HEK293 (cell line): ENCODE data around the gene NLE1.
"Not testable (repeated sequence)": the region's sequence is repeated elsewhere in the genome, so short reads cannot be mapped to it uniquely, and the experiment has no call there.

Source experiments
- CTCF ChIA-PET: fragments of 350-600 bp; formaldehyde crosslinking; extraction: SDS; loops from one replicate; lab custom pipeline; 2021; ENCODE audit warnings: antibody characterized with exemption; lab: Yijun Ruan, JAX
- POLR2A ChIA-PET: fragments of 300-600 bp; formaldehyde crosslinking; extraction: SDS; loops from one replicate; lab custom pipeline; 2020; ENCODE audit warnings: antibody characterized with exemption, inconsistent platforms; lab: Yijun Ruan, JAX
- H3K27ac ChIP-seq: fragments of 200-500 bp; sonication (Bioruptor generic); 2 replicates; pipeline ENCODE4 v1.5.1; 2014; ENCODE audit warnings: low read depth, low read length, control low read depth, inconsistent platforms; ENCODE audit errors: extremely low read depth
- H3K36me3 ChIP-seq, 2 experiments: fragments of 200-500 bp in 1 of 2; sonication (Bioruptor generic) in 1 of 2; 1 replicate in 1 of 2; 2 replicates in 1 of 2; pipeline ENCODE4 v1.5.1; 2014 to 2017; ENCODE audit warnings: inconsistent platforms in 2 of 2, low read length in 2 of 2; ENCODE audit not compliant: control insufficient read depth in 2 of 2, insufficient read depth in 1 of 2
- H3K4me1 ChIP-seq: fragments of 200-500 bp; sonication (Bioruptor generic); 2 replicates; pipeline ENCODE4 v1.5.1; 2014; ENCODE audit warnings: mild to moderate bottlenecking, low read length, inconsistent platforms; ENCODE audit not compliant: control insufficient read depth, insufficient read depth
- H3K4me3 ChIP-seq: 2 replicates; pipeline ENCODE4 v1.5.1; 2011; ENCODE audit warnings: low read depth, mild to moderate bottlenecking, control low read depth, low read length, moderate library complexity
- H3K9me3 ChIP-seq: fragments of 200-500 bp; sonication (Bioruptor generic); 2 replicates; pipeline ENCODE4 v1.5.1; 2014; ENCODE audit warnings: low read depth, low read length, inconsistent platforms; ENCODE audit not compliant: control insufficient read depth, insufficient read depth
- GFI1B ChIP-seq: fragments of 450-650 bp; formaldehyde crosslinking; IDR thresholded peaks from 2 replicates; pipeline ENCODE4 v1.5.1; 2016; ENCODE audit warnings: missing biosample characterization, missing genetic modification characterization
- KLF9 ChIP-seq: fragments of 450-650 bp; formaldehyde crosslinking; IDR thresholded peaks from 2 replicates; pipeline ENCODE4 v1.5.1; 2016; ENCODE audit warnings: missing biosample characterization, missing genetic modification characterization, low read depth
- OSR2 ChIP-seq: fragments of 450-650 bp; formaldehyde crosslinking; IDR thresholded peaks from 2 replicates; pipeline ENCODE4 v1.5.1; 2016; ENCODE audit warnings: missing biosample characterization, missing genetic modification characterization
- PRDM1 ChIP-seq: fragments of 450-650 bp; formaldehyde crosslinking; IDR thresholded peaks from 2 replicates; pipeline ENCODE4; 2016; ENCODE audit warnings: missing biosample characterization, missing genetic modification characterization
- YY2 ChIP-seq: fragments of 450-650 bp; formaldehyde crosslinking; IDR thresholded peaks from 2 replicates; pipeline ENCODE4 v1.5.1; 2016; ENCODE audit warnings: missing biosample characterization, missing genetic modification characterization
- ZBTB8A ChIP-seq: fragments of 450-650 bp; formaldehyde crosslinking; IDR thresholded peaks from 2 replicates; pipeline ENCODE4 v1.5.1; 2016; ENCODE audit warnings: missing biosample characterization, missing genetic modification characterization
- ZFP69B ChIP-seq: fragments of 450-650 bp; formaldehyde crosslinking; IDR thresholded peaks from 2 replicates; pipeline ENCODE4 v1.5.1; 2016; ENCODE audit warnings: missing biosample characterization, missing genetic modification characterization
- ZNF157 ChIP-seq: fragments of 450-650 bp; formaldehyde crosslinking; IDR thresholded peaks from 2 replicates; pipeline ENCODE4 v1.5.1; 2016; ENCODE audit warnings: missing biosample characterization, missing genetic modification characterization
- ZNF239 ChIP-seq: fragments of 450-650 bp; formaldehyde crosslinking; IDR thresholded peaks from 2 replicates; pipeline ENCODE4 v1.5.1; 2016; ENCODE audit warnings: missing biosample characterization, missing genetic modification characterization
- ZNF248 ChIP-seq: fragments of 450-650 bp; formaldehyde crosslinking; IDR thresholded peaks from 2 replicates; pipeline ENCODE4 v1.5.1; 2017; ENCODE audit warnings: missing biosample characterization, missing genetic modification characterization
- ZNF354C ChIP-seq: fragments of 450-650 bp; formaldehyde crosslinking; IDR thresholded peaks from 2 replicates; pipeline ENCODE4 v1.5.1; 2016; ENCODE audit warnings: missing biosample characterization, missing genetic modification characterization, low read depth, borderline replicate concordance
- ZNF37A ChIP-seq: fragments of 450-650 bp; IDR thresholded peaks from 2 replicates; pipeline ENCODE4 v1.5.1; 2018; ENCODE audit warnings: missing biosample characterization, missing genetic modification characterization
- ZNF48 ChIP-seq: fragments of 450-650 bp; formaldehyde crosslinking; IDR thresholded peaks from 2 replicates; pipeline ENCODE4 v1.5.1; 2016; ENCODE audit warnings: missing biosample characterization, missing genetic modification characterization
- ZNF510 ChIP-seq: fragments of 450-650 bp; formaldehyde crosslinking; IDR thresholded peaks from 2 replicates; pipeline ENCODE4 v1.5.1; 2018; ENCODE audit warnings: mild to moderate bottlenecking, missing genetic modification characterization, missing biosample characterization; ENCODE audit not compliant: insufficient replicate concordance
- ZNF585B ChIP-seq: fragments of 450-650 bp; formaldehyde crosslinking; IDR thresholded peaks from 2 replicates; pipeline ENCODE4 v1.5.1; 2016; ENCODE audit warnings: missing biosample characterization, missing genetic modification characterization
- ZNF670 ChIP-seq: fragments of 450-650 bp; formaldehyde crosslinking; IDR thresholded peaks from 2 replicates; pipeline ENCODE4 v1.5.1; 2016; ENCODE audit warnings: missing biosample characterization, missing genetic modification characterization, low read depth
- ZNF677 ChIP-seq: fragments of 450-650 bp; IDR thresholded peaks from 2 replicates; pipeline ENCODE4 v1.5.0; 2018; ENCODE audit warnings: missing biosample characterization, mild to moderate bottlenecking, missing genetic modification characterization, moderate library complexity
- ZNF768 ChIP-seq: fragments of 450-650 bp; formaldehyde crosslinking; IDR thresholded peaks from 2 replicates; pipeline ENCODE4 v1.5.1; 2018; ENCODE audit warnings: missing biosample characterization, mild to moderate bottlenecking, missing genetic modification characterization
- ZNF785 ChIP-seq: fragments of 450-650 bp; formaldehyde crosslinking; IDR thresholded peaks from 2 replicates; pipeline ENCODE4 v1.5.1; 2016; ENCODE audit warnings: missing biosample characterization, missing genetic modification characterization
- TF ChIP-seq, protein P1 (sequence below): fragments of 450-650 bp; formaldehyde crosslinking; IDR thresholded peaks from 2 replicates; pipeline ENCODE4 v1.5.1; 2016; ENCODE audit warnings: missing biosample characterization, missing genetic modification characterization, borderline replicate concordance

The NLE1 gene

DNA sequence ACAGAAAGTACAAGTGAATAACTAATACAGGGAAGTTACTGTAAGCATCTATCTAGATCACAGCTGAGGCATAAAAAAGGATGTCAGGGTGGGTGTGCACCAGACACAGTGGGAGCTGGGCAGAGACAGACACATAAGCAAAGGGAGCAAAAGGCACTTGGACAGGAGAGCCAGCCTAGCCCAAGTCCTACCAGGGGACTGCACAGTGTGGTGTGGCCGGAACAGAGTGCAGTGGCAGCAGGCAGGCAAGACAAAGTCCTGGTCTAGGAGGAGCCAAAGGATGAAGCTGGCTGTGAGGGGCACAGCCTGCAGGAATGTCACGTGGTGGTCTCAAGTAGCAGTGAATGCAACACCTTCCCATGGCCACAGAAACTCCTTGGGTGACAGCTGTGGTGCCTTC lies 44.3 kb downstream of the NLE1 start (continued):
- no peak for TF ChIP-seq ZNF157 (tag by site-specific recombination)
- TF ChIP-seq, all 188 proteins: peak for 0

DNA sequence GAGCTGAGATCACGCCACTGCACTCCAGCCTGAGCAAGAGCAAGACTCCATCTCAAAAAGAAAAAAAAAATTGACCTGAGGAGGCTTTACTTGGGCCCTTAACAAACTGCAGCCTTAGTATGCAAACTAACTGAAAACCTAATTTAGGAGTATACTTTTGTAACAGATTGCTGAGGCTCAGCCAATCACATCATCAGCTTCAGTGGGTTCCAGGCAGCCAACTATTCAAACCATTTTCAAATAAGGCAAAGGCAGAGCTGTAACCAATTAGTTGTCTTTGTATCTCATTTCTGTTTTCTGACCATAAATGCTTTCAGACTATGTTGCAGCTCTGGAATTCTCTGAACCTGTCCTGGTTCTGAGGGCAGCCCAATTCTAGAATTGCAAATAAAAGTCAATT lies 46.4 kb downstream of the NLE1 start:
- no peak for TF ChIP-seq ZFP69B
- no peak for TF ChIP-seq ZNF585B (tag by site-specific recombination)
- TF ChIP-seq ZNF785 (tag by site-specific recombination) = no peak
- Histone ChIP-seq H3K27ac (no peak overlapping the region), H3K4me1 (no peaks in the 10 kb centered on the region), H3K4me3 (no peak overlapping the region), H3K36me3 (peaks cover 9 to 26% of the 10 kb centered on the region in 2 experiments; a peak in 2 of 3 replicates), H3K9me3 (no peaks in the 10 kb centered on the region)
- CTCF ChIA-PET = interaction anchor here (0.6 to 0.7 kb wide), 2 partner anchors 16 to 46 kb away, joined by 3 to 4 read pairs; no protein-coding TSS in a partner anchor
- POLR2A ChIA-PET = no interaction called here

DNA sequence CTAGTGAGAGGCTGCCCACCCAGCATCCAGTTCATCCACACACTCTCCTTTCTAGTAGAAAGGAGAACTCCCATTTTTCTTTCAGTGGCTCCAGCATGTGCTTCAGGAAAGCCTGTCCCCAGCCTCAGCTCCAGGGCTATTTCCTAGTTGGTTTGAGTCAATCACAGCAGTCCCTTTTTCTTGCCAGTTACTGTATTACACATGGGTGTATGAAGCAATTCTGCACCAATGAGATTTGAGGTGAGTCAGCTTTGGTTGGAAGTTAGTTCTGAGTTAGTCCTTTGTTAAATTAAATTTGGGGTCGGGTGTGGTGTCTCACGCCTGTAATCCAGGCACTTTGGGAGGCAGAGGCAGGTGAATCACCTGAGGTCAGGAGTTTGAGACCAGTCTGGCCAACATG lies 47.2 kb downstream of the NLE1 start:
- H3K36me3 ChIP-seq = peaks cover 9 to 18% of the 10 kb centered on the region in 2 experiments; a peak in 2 of 3 replicates
- H3K4me1 ChIP-seq = no peaks in the 10 kb centered on the region
- H3K4me3 ChIP-seq = no peak overlapping the region
- no peak for TF ChIP-seq YY2 (tag by site-specific recombination)
- no peak for TF ChIP-seq ZNF585B (tag by site-specific recombination)
- TF ChIP-seq ZNF248 (tag by site-specific recombination) = no peak
- TF ChIP-seq GFI1B (tag by site-specific recombination) = no peak
- no peak for TF ChIP-seq OSR2
- no peak for TF ChIP-seq ZNF239 (tag by site-specific recombination)
- TF ChIP-seq PRDM1 (tag by site-specific recombination) = no peak
- no peaks in the 10 kb centered on the region for H3K9me3 ChIP-seq
- CTCF ChIA-PET = interaction anchor here (0.5 to 1.2 kb wide), 4 partner anchors 20 to 143 kb away, joined by 3 to 4 read pairs (median 3); no protein-coding TSS in a partner anchor
- H3K27ac ChIP-seq = no peak overlapping the region
- POLR2A ChIA-PET = no interaction called here

GRCh38 chr17:35090707-35091106 lies 51.4 kb downstream of the NLE1 start:
- not testable (repeated sequence) for H3K9me3 ChIP-seq, H3K4me3 ChIP-seq, H3K4me1 ChIP-seq, H3K27ac ChIP-seq, H3K36me3 ChIP-seq
- ChIA-PET CTCF (interaction anchor here (0.8 to 2.9 kb wide), 10 partner anchors 9 to 729 kb away, joined by 3 to 21 read pairs (median 8); partner anchors contain the start of genes RAD51D and RFFL), POLR2A (interaction anchor here (1.6 kb wide), 1 partner anchor 29 kb away, joined by 6 read pairs; the partner anchor contains the start of gene RAD51D)

- H3K27ac ChIP-seq = peak overlapping the region; percentile 32; the same call in 1 of the 2 replicates
- TF ChIP-seq ZNF354C = no peak
- TF ChIP-seq ZNF670 (tag by site-specific recombination) = no peak
- TF ChIP-seq PRDM1 (tag by site-specific recombination) = peak; percentile 71
- no peak for TF ChIP-seq ZNF510 (tag by site-specific recombination)
- TF ChIP-seq, protein P1, sequence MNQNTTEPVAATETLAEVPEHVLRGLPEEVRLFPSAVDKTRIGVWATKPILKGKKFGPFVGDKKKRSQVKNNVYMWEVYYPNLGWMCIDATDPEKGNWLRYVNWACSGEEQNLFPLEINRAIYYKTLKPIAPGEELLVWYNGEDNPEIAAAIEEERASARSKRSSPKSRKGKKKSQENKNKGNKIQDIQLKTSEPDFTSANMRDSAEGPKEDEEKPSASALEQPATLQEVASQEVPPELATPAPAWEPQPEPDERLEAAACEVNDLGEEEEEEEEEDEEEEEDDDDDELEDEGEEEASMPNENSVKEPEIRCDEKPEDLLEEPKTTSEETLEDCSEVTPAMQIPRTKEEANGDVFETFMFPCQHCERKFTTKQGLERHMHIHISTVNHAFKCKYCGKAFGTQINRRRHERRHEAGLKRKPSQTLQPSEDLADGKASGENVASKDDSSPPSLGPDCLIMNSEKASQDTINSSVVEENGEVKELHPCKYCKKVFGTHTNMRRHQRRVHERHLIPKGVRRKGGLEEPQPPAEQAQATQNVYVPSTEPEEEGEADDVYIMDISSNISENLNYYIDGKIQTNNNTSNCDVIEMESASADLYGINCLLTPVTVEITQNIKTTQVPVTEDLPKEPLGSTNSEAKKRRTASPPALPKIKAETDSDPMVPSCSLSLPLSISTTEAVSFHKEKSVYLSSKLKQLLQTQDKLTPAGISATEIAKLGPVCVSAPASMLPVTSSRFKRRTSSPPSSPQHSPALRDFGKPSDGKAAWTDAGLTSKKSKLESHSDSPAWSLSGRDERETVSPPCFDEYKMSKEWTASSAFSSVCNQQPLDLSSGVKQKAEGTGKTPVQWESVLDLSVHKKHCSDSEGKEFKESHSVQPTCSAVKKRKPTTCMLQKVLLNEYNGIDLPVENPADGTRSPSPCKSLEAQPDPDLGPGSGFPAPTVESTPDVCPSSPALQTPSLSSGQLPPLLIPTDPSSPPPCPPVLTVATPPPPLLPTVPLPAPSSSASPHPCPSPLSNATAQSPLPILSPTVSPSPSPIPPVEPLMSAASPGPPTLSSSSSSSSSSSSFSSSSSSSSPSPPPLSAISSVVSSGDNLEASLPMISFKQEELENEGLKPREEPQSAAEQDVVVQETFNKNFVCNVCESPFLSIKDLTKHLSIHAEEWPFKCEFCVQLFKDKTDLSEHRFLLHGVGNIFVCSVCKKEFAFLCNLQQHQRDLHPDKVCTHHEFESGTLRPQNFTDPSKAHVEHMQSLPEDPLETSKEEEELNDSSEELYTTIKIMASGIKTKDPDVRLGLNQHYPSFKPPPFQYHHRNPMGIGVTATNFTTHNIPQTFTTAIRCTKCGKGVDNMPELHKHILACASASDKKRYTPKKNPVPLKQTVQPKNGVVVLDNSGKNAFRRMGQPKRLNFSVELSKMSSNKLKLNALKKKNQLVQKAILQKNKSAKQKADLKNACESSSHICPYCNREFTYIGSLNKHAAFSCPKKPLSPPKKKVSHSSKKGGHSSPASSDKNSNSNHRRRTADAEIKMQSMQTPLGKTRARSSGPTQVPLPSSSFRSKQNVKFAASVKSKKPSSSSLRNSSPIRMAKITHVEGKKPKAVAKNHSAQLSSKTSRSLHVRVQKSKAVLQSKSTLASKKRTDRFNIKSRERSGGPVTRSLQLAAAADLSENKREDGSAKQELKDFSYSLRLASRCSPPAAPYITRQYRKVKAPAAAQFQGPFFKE (tag by site-specific recombination) = no peak
- no peak for TF ChIP-seq KLF9
- 0 out of 2 replicates have a peak, but pooled peaks have one; percentile 43 for TF ChIP-seq ZNF677 (tag by site-specific recombination)
- no peak; the same call in 1 of the 2 replicates for TF ChIP-seq ZBTB8A (tag by site-specific recombination)
- TF ChIP-seq ZNF768 (tag by site-specific recombination) = no peak
- TF ChIP-seq ZNF48 (tag by site-specific recombination) = no peak
- no peak for TF ChIP-seq ZNF37A
Measured at GRCh38 chr17:35089586-35090296, 52.4 kb downstream of the NLE1 start.

More at GRCh38 chr17:35089586-35090296, 52.4 kb downstream of the NLE1 start:
- H3K9me3 ChIP-seq = no peaks in the 10 kb centered on the region
- H3K36me3 ChIP-seq = no peaks in the 10 kb centered on the region; a peak in 1 of 3 replicates
- CTCF ChIA-PET = interaction anchor here (0.5 to 2.9 kb wide), 37 partner anchors 9 to 819 kb away, joined by 3 to 21 read pairs (median 5); partner anchors contain the start of genes RAD51D and RFFL
- POLR2A ChIA-PET = interaction anchor here (0.6 to 1.6 kb wide), 7 partner anchors 10 to 512 kb away, joined by 3 to 6 read pairs (median 3); partner anchors contain the start of genes PEX12, RAD51D and RFFL
- peak overlapping the region; percentile 30 for H3K4me3 ChIP-seq
- 0 out of 2 replicates have a peak, but pooled peaks cover 3% of the 10 kb centered on the region for H3K4me1 ChIP-seq
